CD4-positive, alpha-beta T cell (primary cell): ENCODE data around the gene C1QL4. TPM values are rescaled to one million over a fixed set of nuclear protein-coding genes. Genes with fewer than 3 reads are reported as not detected.

Experiments used
- ATAC-seq: fragments of 200-7000 bp; cut with Tn5 transposase; one replicate; pipeline ENCODE4 v1.10.0; 2022; ENCODE audit warnings: mild to moderate bottlenecking; ENCODE audit not compliant: poor library complexity
- CTCF ChIA-PET: fragments of 350-600 bp; sonication (Branson Sonifier 250); formaldehyde crosslinking; loops from one replicate; lab custom pipeline; 2021; ENCODE audit warnings: antibody characterized with exemption, inconsistent platforms; lab: Charles Lee
- POLR2A ChIA-PET: fragments of 350-600 bp; sonication (Branson Sonifier 250); formaldehyde crosslinking; loops from one replicate; lab custom pipeline; 2021; ENCODE audit warnings: antibody characterized with exemption, inconsistent platforms; lab: Charles Lee
- DNase-seq, 14 experiments: peaks; one replicate each; pipeline ENCODE4 v3.0.0-alpha.2; 2013 to 2020; ENCODE audit warnings: mixed read lengths in 2 of 14
- H3K27ac ChIP-seq, 2 donors: one replicate each; pipeline versions ENCODE4 v1.5.1 to v1.7.0; 2013; ENCODE audit warnings: low read length in 2 of 2, low read depth in 1 of 2, mild to moderate bottlenecking in 1 of 2
- H3K27me3 ChIP-seq, 2 experiments: 1 replicate in 1 of 2; 2 replicates in 1 of 2; pipeline versions ENCODE4 v1.6.1 to v1.7.0; 2013; ENCODE audit warnings: low read length in 2 of 2, control low read depth in 1 of 2, mild to moderate bottlenecking in 1 of 2, moderate library complexity in 1 of 2; ENCODE audit not compliant: insufficient read depth in 2 of 2, control insufficient read depth in 1 of 2
- H3K36me3 ChIP-seq: one replicate; pipeline ENCODE4 v1.6.1; 2013; ENCODE audit warnings: low read length, control low read depth; ENCODE audit not compliant: insufficient read depth
- H3K4me1 ChIP-seq: one replicate; pipeline ENCODE4 v1.6.1; 2013; ENCODE audit warnings: low read length, control low read depth; ENCODE audit not compliant: insufficient read depth
- H3K4me3 ChIP-seq: one replicate; pipeline ENCODE4 v1.5.1; 2013; ENCODE audit warnings: mild to moderate bottlenecking, low read length, moderate library complexity
- H3K9me3 ChIP-seq, 2 experiments: 1 replicate in 1 of 2; 2 replicates in 1 of 2; pipeline versions ENCODE4 v1.6.1 to v1.7.0; 2013; ENCODE audit warnings: low read length in 2 of 2, mild to moderate bottlenecking in 2 of 2, control low read depth in 1 of 2, moderate library complexity in 1 of 2; ENCODE audit not compliant: control insufficient read depth in 1 of 2, insufficient read depth in 1 of 2
- H3K27ac Mint-ChIP-seq: one replicate; pipeline ENCODE4 v1.8.0; 2020; ENCODE audit warnings: mixed read lengths
- H3K27me3 Mint-ChIP-seq: one replicate; pipeline ENCODE4 v1.8.0; 2021; ENCODE audit warnings: mixed read lengths
- H3K36me3 Mint-ChIP-seq: one replicate; pipeline ENCODE4 v1.8.0; 2021; ENCODE audit warnings: low read depth, mixed read lengths
- H3K4me1 Mint-ChIP-seq: one replicate; pipeline ENCODE4 v1.8.0; 2021; ENCODE audit warnings: low read depth, mixed read lengths
- H3K4me3 Mint-ChIP-seq: one replicate; pipeline ENCODE4 v1.8.0; 2020; ENCODE audit warnings: mild to moderate bottlenecking, mixed read lengths
- H3K9me3 Mint-ChIP-seq: one replicate; pipeline ENCODE4 v1.8.0; 2020; ENCODE audit warnings: mixed read lengths
- CTCF ChIP-seq: fragments of 200-600 bp; IDR thresholded peaks from one replicate; pipeline ENCODE4 v1.8.0; 2022; ENCODE audit warnings: antibody characterized with exemption, mild to moderate bottlenecking
- intact Hi-C, 2 experiments: fragments of 100-400 bp; cut with DNase I in 1 of 2; cut with micrococcal nuclease in 1 of 2; formaldehyde crosslinking; loops; one replicate each; pipeline versions ENCODE4 v1.15.1 to v1.9.0; 2023 to 2025; cut with DNase I, micrococcal nuclease
- total RNA-seq, 174 experiments: library from RNA in 2 of 174; stranded (reverse) in 2 of 174; gene quantifications; one replicate each; pipeline ENCODE4 v1.2.3 and lab custom pipeline; 2021 to 2026

Gene C1QL4
- total RNA-seq, 2 experiments from 2014 or later: not detected

- Mint-ChIP-seq H3K4me3 (no peak overlapping the region), H3K9me3 (no peaks in the 10 kb centered on the region), H3K27me3 (peaks cover 17% of the 10 kb centered on the region), H3K27ac (no peak overlapping the region), H3K4me1 (peaks cover 11% of the 10 kb centered on the region), H3K36me3 (no peaks in the 10 kb centered on the region)
- Histone ChIP-seq H3K27ac (no peak overlapping the region), H3K9me3 (no peaks in the 10 kb centered on the region), H3K27me3 (peaks cover 0 to 5% of the 10 kb centered on the region in 2 experiments), H3K36me3 (no peaks in the 10 kb centered on the region), H3K4me3 (no peak overlapping the region), H3K4me1 (peaks cover 11% of the 10 kb centered on the region)
- intact Hi-C loops: no loop called here
- CTCF ChIA-PET: no interaction called here
- TF ChIP-seq CTCF: no peak
- ATAC-seq (no peak), DNase-seq (no peak)
- POLR2A ChIA-PET: no interaction called here
Measured at GRCh38 chr12:49327368-49327767, 9.6 kb downstream of the C1QL4 start.

GRCh38 chr12:49325606-49326005 lies 11.4 kb downstream of the C1QL4 start:
- TF ChIP-seq CTCF: no peak
- H3K9me3 ChIP-seq: no peaks in the 10 kb centered on the region
- no peak for ATAC-seq
- intact Hi-C loops: no loop called here
- H3K36me3 ChIP-seq: no peaks in the 10 kb centered on the region
- DNase-seq: no peak
- ChIA-PET POLR2A (no interaction called here), CTCF (no interaction called here)
- Mint-ChIP-seq H3K27me3 (no peaks in the 10 kb centered on the region), H3K4me3 (no peak overlapping the region), H3K36me3 (no peaks in the 10 kb centered on the region), H3K9me3 (no peaks in the 10 kb centered on the region), H3K4me1 (peaks cover 19% of the 10 kb centered on the region), H3K27ac (no peak overlapping the region)
- H3K4me3 ChIP-seq: no peak overlapping the region
- H3K4me1 ChIP-seq: peaks cover 19% of the 10 kb centered on the region
- H3K27ac ChIP-seq: no peak overlapping the region
- H3K27me3 ChIP-seq: no peaks in the 10 kb centered on the region

- H3K36me3 ChIP-seq: no peaks in the 10 kb centered on the region
- ChIA-PET CTCF (interaction anchor here (0.8 to 3.1 kb wide), 5 partner anchors 8 to 257 kb away, joined by 4 to 19 read pairs (median 6); partner anchors contain the start of genes DNAJC22 and SPATS2), POLR2A (interaction anchor here (0.6 to 1.9 kb wide), 14 partner anchors 8 to 418 kb away, joined by 3 to 22 read pairs (median 4); partner anchors contain the start of genes C1QL4, DNAJC22, SPATS2 and TMBIM6)
- H3K4me1 ChIP-seq: peaks cover 19% of the 10 kb centered on the region
- ATAC-seq (no peak), DNase-seq (peak in 1 of 14 experiments; percentile 5)
- Mint-ChIP-seq H3K9me3 (no peaks in the 10 kb centered on the region), H3K4me1 (peaks cover 19% of the 10 kb centered on the region), H3K36me3 (no peaks in the 10 kb centered on the region), H3K27me3 (no peaks in the 10 kb centered on the region), H3K4me3 (peak overlapping the region; percentile 90), H3K27ac (peak overlapping the region; percentile 56)
- H3K4me3 ChIP-seq: peak overlapping the region; percentile 89
- H3K27ac ChIP-seq: no peak overlapping the region
- no peaks in the 10 kb centered on the region for H3K9me3 ChIP-seq
- TF ChIP-seq CTCF: no peak
- no peaks in the 10 kb centered on the region for H3K27me3 ChIP-seq
- intact Hi-C loops: loop anchor here (1.0 to 5.0 kb wide), 2 partner anchors 14 to 191 kb away; partner anchors contain the start of genes C1QL4 (in 1 of the 2) and TUBA1B (in 1 of the 2)
Measured at GRCh38 chr12:49323524-49324097, 13.4 kb downstream of the C1QL4 start.
